ENCODE data around the gene COQ10A. TPM values are rescaled to one million over a fixed set of nuclear protein-coding genes. Genes with fewer than 3 reads are reported as not detected.

COQ10A gene
- total and polyA plus RNA-seq, 2 of the 13 experiments (the other 11 are each of a cell fraction or from before 2014, with no cell fraction given) = 21.0 to 37.3 TPM

DNA sequence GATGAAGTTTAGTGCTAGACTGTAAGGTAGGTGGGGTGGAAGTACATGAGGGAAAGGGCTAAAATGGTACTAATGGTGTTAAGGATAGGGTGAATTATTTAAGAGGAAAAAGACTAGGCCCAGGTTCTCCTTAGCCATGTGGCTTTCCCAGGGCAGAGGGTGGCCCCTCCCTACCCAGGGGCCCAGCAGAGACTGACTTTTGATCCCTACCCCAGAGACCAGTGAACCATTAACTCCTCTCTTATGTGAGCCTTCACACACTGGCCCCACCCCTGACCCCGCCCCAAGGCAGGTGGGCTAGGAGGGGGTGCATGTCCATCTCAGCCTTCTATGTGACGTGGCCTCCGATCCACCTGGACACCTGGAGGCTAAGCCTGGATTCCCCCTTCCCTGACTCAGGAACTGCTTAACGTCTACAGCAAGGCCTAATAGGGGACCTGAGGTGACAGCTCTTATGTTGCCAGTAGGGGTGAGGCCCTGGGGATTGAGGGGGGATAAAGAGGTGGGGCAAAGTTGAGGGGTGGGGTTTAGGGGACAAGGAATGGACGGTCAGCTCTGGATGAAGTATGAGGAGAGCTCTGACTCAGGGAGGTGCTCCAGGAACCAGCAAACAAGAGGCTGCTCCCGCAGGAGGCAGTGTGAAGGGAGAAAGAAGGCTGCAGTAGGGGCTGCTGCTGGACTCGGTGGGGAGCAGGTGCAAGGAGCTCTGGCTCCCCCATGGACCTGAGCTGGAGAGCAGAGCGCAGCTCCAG, 36.1 kb upstream of the COQ10A start (continued):
- TF ChIP-seq ZNF234 (CRISPR knock-in tag; conservative IDR thresholded peaks at IDR 0.05) = no peak
- no peak; the same call in 1 of the 2 replicates for TF ChIP-seq SMAD3 (CRISPR knock-in tag; IDR thresholded peaks at IDR 0.05)
- TF ChIP-seq, protein P1, sequence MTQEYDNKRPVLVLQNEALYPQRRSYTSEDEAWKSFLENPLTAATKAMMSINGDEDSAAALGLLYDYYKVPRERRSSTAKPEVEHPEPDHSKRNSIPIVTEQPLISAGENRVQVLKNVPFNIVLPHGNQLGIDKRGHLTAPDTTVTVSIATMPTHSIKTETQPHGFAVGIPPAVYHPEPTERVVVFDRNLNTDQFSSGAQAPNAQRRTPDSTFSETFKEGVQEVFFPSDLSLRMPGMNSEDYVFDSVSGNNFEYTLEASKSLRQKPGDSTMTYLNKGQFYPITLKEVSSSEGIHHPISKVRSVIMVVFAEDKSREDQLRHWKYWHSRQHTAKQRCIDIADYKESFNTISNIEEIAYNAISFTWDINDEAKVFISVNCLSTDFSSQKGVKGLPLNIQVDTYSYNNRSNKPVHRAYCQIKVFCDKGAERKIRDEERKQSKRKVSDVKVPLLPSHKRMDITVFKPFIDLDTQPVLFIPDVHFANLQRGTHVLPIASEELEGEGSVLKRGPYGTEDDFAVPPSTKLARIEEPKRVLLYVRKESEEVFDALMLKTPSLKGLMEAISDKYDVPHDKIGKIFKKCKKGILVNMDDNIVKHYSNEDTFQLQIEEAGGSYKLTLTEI (CRISPR knock-in tag; conservative IDR thresholded peaks at IDR 0.05) = no peak
- no peak; the same call in 1 of the 2 replicates for TF ChIP-seq ZNF558 (CRISPR knock-in tag; IDR thresholded peaks at IDR 0.05; ENCODE audit: borderline replicate concordance)
- no peak; the same call in 1 of the 2 replicates for TF ChIP-seq ZNF543 (CRISPR knock-in tag; IDR thresholded peaks at IDR 0.05)
- TF ChIP-seq ZNF207 (IDR thresholded peaks at IDR 0.05; ENCODE audit: borderline replicate concordance) = no peak
- TF ChIP-seq ZNF510 (CRISPR knock-in tag; IDR thresholded peaks at IDR 0.05; ENCODE audit: low read depth) = no peak
- TF ChIP-seq HNF4A (CRISPR knock-in tag; IDR thresholded peaks at IDR 0.05) = peak; percentile 87
- TF ChIP-seq EP300 (IDR thresholded peaks at IDR 0.05; ENCODE audit: low read depth in 2 of 2, low read length in 2 of 2) = 0 out of 4 replicates have a peak, but pooled peaks of 1 of the 2 experiments have one; percentile 32
- peak; percentile 5; the same call in 1 of the 2 replicates for TF ChIP-seq EP300 (CRISPR knock-in tag; IDR thresholded peaks at IDR 0.05; ENCODE audit: borderline replicate concordance)
- TF ChIP-seq MTF2 (CRISPR knock-in tag; IDR thresholded peaks at IDR 0.05; ENCODE audit: borderline replicate concordance) = no peak
- peak; percentile 32; the same call in 1 of the 2 replicates for TF ChIP-seq HDAC2 (CRISPR knock-in tag; IDR thresholded peaks at IDR 0.05)
- TF ChIP-seq TRIM24 (CRISPR knock-in tag; IDR thresholded peaks at IDR 0.05) = no peak
- TF ChIP-seq MAF1 (CRISPR knock-in tag; IDR thresholded peaks at IDR 0.05; ENCODE audit: borderline replicate concordance) = no peak
- TF ChIP-seq ZNF24 (IDR thresholded peaks at IDR 0.05) = no peak
- 0 out of 2 replicates have a peak, but pooled peaks have one; percentile 11 for TF ChIP-seq HIVEP1 (CRISPR knock-in tag; IDR thresholded peaks at IDR 0.05)
- TF ChIP-seq ZNF264 (CRISPR knock-in tag; IDR thresholded peaks at IDR 0.05) = no peak
- no peak for TF ChIP-seq SAFB2 (CRISPR knock-in tag; IDR thresholded peaks at IDR 0.05; ENCODE audit: borderline replicate concordance, low read depth)
- TF ChIP-seq ZNF552 (CRISPR knock-in tag; IDR thresholded peaks at IDR 0.05; ENCODE audit: borderline replicate concordance) = no peak
- TF ChIP-seq POLR2AphosphoS2 (IDR thresholded peaks at IDR 0.05; ENCODE audit: low read depth, low read length) = peak; percentile 41; the same call in 1 of the 2 replicates
- peak; percentile 37; the same call in 1 of the 2 replicates for TF ChIP-seq SNAPC2 (CRISPR knock-in tag; IDR thresholded peaks at IDR 0.05)
- TF ChIP-seq ZFYVE20 (CRISPR knock-in tag; IDR thresholded peaks at IDR 0.05; ENCODE audit: borderline replicate concordance, low read depth) = no peak
- TF ChIP-seq MYNN (CRISPR knock-in tag; IDR thresholded peaks at IDR 0.05; ENCODE audit: low read depth) = no peak
- peak; percentile 62; the same call in 1 of the 2 replicates for TF ChIP-seq KAT8 (CRISPR knock-in tag; IDR thresholded peaks at IDR 0.05)
- no peak for TF ChIP-seq ZSCAN22 (CRISPR knock-in tag; IDR thresholded peaks at IDR 0.05)
- TF ChIP-seq, protein P2, sequence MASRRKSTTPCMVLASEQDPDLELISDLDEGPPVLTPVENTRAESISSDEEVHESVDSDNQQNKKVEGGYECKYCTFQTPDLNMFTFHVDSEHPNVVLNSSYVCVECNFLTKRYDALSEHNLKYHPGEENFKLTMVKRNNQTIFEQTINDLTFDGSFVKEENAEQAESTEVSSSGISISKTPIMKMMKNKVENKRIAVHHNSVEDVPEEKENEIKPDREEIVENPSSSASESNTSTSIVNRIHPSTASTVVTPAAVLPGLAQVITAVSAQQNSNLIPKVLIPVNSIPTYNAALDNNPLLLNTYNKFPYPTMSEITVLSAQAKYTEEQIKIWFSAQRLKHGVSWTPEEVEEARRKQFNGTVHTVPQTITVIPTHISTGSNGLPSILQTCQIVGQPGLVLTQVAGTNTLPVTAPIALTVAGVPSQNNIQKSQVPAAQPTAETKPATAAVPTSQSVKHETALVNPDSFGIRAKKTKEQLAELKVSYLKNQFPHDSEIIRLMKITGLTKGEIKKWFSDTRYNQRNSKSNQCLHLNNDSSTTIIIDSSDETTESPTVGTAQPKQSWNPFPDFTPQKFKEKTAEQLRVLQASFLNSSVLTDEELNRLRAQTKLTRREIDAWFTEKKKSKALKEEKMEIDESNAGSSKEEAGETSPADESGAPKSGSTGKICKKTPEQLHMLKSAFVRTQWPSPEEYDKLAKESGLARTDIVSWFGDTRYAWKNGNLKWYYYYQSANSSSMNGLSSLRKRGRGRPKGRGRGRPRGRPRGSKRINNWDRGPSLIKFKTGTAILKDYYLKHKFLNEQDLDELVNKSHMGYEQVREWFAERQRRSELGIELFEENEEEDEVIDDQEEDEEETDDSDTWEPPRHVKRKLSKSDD (CRISPR knock-in tag; IDR thresholded peaks at IDR 0.05; ENCODE audit: low read depth) = no peak
- 0 out of 2 replicates have a peak, but pooled peaks have one; percentile 5 for TF ChIP-seq NCOA2 (CRISPR knock-in tag; IDR thresholded peaks at IDR 0.05)

Data from HepG2 (cell line).